ENCODE measurements around the gene PLEKHG4. TPM values are rescaled to one million over a fixed set of nuclear protein-coding genes. Genes with fewer than 3 reads are reported as not detected.
A peak's percentile ranks its signal among the peaks of the same experiment; 100 is the strongest.

PLEKHG4 gene
- polyA plus RNA-seq, 1 of the 3 experiments (the other 2 are of a cell fraction) = 65.5 TPM

DNA sequence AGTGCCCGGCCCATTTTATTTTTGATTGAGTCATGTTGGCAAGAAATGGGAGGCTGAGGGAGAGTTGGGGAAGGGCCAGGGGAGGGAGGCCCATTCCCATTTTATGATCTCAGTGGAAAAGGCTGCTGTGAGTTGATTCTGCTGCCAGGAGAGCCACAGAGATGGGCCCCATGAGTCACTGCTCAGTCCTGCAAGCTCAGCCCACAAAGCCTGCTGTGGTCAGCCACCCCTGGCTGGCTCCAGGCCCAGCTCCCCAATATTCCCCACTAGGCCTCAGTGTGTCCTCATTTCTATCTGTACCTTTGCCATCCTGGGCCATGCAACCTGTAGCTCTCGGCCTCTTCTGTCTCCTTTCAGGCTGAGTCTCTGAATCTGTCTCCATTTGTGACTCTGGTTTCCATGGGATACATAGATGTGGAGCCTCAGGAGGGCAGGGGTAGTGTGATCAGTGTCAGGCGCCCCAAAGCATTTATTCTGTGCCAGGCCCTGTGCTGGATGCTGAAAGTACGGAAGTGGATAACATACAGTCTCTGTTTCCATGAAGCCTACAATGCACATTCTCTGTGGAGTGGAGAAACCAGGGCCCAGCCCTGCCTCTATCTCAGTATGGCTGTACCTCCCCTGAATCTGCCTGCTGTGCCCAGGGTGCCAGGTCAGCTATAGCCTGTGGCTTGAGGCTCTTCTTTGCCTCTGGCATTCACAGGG, 1.9 kb upstream of the PLEKHG4 start:
- peak overlapping the region; percentile 54 to 100 for H3K27ac ChIP-seq (ENCODE audit: low read depth in 2 of 2, low read length in 1 of 2)
- peak overlapping the region; percentile 44 to 64; a peak in 3 of 4 replicates for H3K4me3 ChIP-seq (ENCODE audit: low read depth in 2 of 2, low read length in 1 of 2)
- peaks cover 24% of the 10 kb centered on the region for H3F3A ChIP-seq (replicated peaks; ENCODE audit: insufficient read depth)
- H3K79me2 ChIP-seq (ENCODE audit: insufficient read depth) = peaks cover 35% of the 10 kb centered on the region
- ChIA-PET POLR2A (no interaction called here), CTCF (interaction anchor here (0.8 to 2.2 kb wide), 12 partner anchors 8 to 165 kb away, joined by 3 to 7 read pairs (median 3); partner anchors contain the start of genes KCTD19 and LRRC36)
- peak overlapping the region; percentile 82 for H3K9ac ChIP-seq
- peak overlapping the region; percentile 96 for H3K4me2 ChIP-seq
- peaks cover 25 to 29% of the 10 kb centered on the region in 2 experiments; a peak in 3 of 4 replicates for H3K4me1 ChIP-seq (ENCODE audit: control insufficient read depth in 1 of 2, insufficient read depth in 2 of 2, low read depth in 1 of 2, low read length in 1 of 2)
- no peaks in the 10 kb centered on the region for H4K20me1 ChIP-seq (ENCODE audit: insufficient read depth)
- no peaks in the 10 kb centered on the region for H3K9me2 ChIP-seq
- H3K27me3 ChIP-seq (ENCODE audit: insufficient read depth) = no peaks in the 10 kb centered on the region
- WGBS (ENCODE audit: low lambda C conversion rate) = 46% methylated on average over 4 of the region's 4 CpGs
- no peaks in the 10 kb centered on the region for H3K9me3 ChIP-seq
- H2AFZ ChIP-seq (ENCODE audit: low read depth) = no peak overlapping the region
- H3K36me3 ChIP-seq (replicated peaks in 1 of 2; ENCODE audit: control insufficient read depth in 1 of 2, insufficient read depth in 2 of 2, low read length in 1 of 2) = peaks cover 13 to 29% of the 10 kb centered on the region in 2 experiments
- no peak for DNase-seq
- no peak for TF ChIP-seq IRF3 (IDR thresholded peaks at IDR 0.05; ENCODE audit: low read depth, low read length)
- peak; percentile 85; the same call in 1 of the 2 replicates for TF ChIP-seq RXRA (IDR thresholded peaks at IDR 0.05; ENCODE audit: borderline replicate concordance, low read depth)
- peak; percentile 91 for TF ChIP-seq TEAD4 (IDR thresholded peaks at IDR 0.05; ENCODE audit: borderline replicate concordance, insufficient read depth)
- no peak for TF ChIP-seq CHD2 (IDR thresholded peaks at IDR 0.05; ENCODE audit: low read length, partially characterized antibody)
- no peak for TF ChIP-seq SMC3 (IDR thresholded peaks at IDR 0.05; ENCODE audit: low read depth, low read length)
- no peak for TF ChIP-seq RFX5 (IDR thresholded peaks at IDR 0.05; ENCODE audit: low read length)
- TF ChIP-seq RAD21 (IDR thresholded peaks at IDR 0.05; ENCODE audit: low read length) = no peak
- TF ChIP-seq NRF1 (IDR thresholded peaks at IDR 0.05; ENCODE audit: low read depth, low read length) = no peak
- peak; percentile 82 for TF ChIP-seq POLR2AphosphoS5 (IDR thresholded peaks at IDR 0.05; ENCODE audit: low read depth, low read length)
- no peak for TF ChIP-seq GATA2 (CRISPR knock-in tag; IDR thresholded peaks at IDR 0.05)
- TF ChIP-seq TCF12 (IDR thresholded peaks at IDR 0.05) = peak; percentile 84
- TF ChIP-seq EZH2phosphoT487 (IDR thresholded peaks at IDR 0.05; ENCODE audit: borderline replicate concordance, low read depth) = no peak
- TF ChIP-seq RCOR1 (IDR thresholded peaks at IDR 0.05; ENCODE audit: low read length) = no peak
- peak; percentile 96 for TF ChIP-seq JUND (IDR thresholded peaks at IDR 0.05)
- peak in 1 of 2 experiments; percentile 92; a peak in 2 of 4 replicates for TF ChIP-seq EP300 (IDR thresholded peaks at IDR 0.05; ENCODE audit: borderline replicate concordance in 1 of 2, low read depth in 1 of 2, low read length in 1 of 2)
- no peak for TF ChIP-seq CTCF (IDR thresholded peaks at IDR 0.05)
- TF ChIP-seq ZBTB33 (IDR thresholded peaks at IDR 0.05; ENCODE audit: borderline replicate concordance, low read depth) = no peak
- TF ChIP-seq MXI1 (IDR thresholded peaks at IDR 0.05; ENCODE audit: low read depth, low read length) = no peak
- no peak for TF ChIP-seq FOXJ3 (CRISPR knock-in tag; IDR thresholded peaks at IDR 0.05)
- peak; percentile 70; the same call in 1 of the 2 replicates for TF ChIP-seq MAX (IDR thresholded peaks at IDR 0.05; ENCODE audit: low read depth)
- peak; percentile 24; the same call in 1 of the 2 replicates for TF ChIP-seq SIN3A (IDR thresholded peaks at IDR 0.05; ENCODE audit: borderline replicate concordance, low read depth, low read length)
- no peak for TF ChIP-seq MEF2A (IDR thresholded peaks at IDR 0.05; ENCODE audit: borderline replicate concordance, low read depth)
- TF ChIP-seq YY1 (IDR thresholded peaks at IDR 0.05; ENCODE audit: low read depth) = no peak
- TF ChIP-seq FOSL2 (IDR thresholded peaks at IDR 0.05; ENCODE audit: borderline replicate concordance, low read depth) = peak; percentile 98
- TF ChIP-seq ELF1 (IDR thresholded peaks at IDR 0.05) = no peak
- TF ChIP-seq, protein P1, sequence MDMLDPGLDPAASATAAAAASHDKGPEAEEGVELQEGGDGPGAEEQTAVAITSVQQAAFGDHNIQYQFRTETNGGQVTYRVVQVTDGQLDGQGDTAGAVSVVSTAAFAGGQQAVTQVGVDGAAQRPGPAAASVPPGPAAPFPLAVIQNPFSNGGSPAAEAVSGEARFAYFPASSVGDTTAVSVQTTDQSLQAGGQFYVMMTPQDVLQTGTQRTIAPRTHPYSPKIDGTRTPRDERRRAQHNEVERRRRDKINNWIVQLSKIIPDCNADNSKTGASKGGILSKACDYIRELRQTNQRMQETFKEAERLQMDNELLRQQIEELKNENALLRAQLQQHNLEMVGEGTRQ (IDR thresholded peaks at IDR 0.05; ENCODE audit: borderline replicate concordance, low read depth, low read length) = no peak

Measured in SK-N-SH (cell line).